Prostate gland (tissue), 2 donors: ENCODE results near the gene TMEM231.

ENCODE experiments used
- CTCF ChIP-seq, 4 experiments: fragments of 200-600 bp in 2 of 4; fragments of 450-650 bp in 2 of 4; sonication (generic) in 2 of 4; IDR thresholded peaks; 1 replicate in 3 of 4; 2 replicates in 1 of 4; pipeline ENCODE4 v1.5.1; 2016 to 2019; ENCODE audit warnings: antibody characterized with exemption in 4 of 4, mild to moderate bottlenecking in 2 of 4, moderate library complexity in 2 of 4
- POLR2A ChIP-seq: fragments of 450-650 bp; IDR thresholded peaks from one replicate; pipeline ENCODE4 v1.6.1; 2016; ENCODE audit warnings: antibody characterized with exemption, mild to moderate bottlenecking
- POLR2AphosphoS5 ChIP-seq: sonication (generic); formaldehyde crosslinking; IDR thresholded peaks from one replicate; pipeline ENCODE4 v1.6.1; 2017; ENCODE audit warnings: antibody characterized with exemption

- TF ChIP-seq CTCF (IDR thresholded peaks at IDR 0.05) (no peak), POLR2A (no peak), POLR2AphosphoS5 (no peak)
Measured at GRCh38 chr16:75567911-75568310, 11.9 kb upstream of the TMEM231 start.
